IMR-90 (cell line): ENCODE data around the gene FGR. TPM values are rescaled to one million over a fixed set of nuclear protein-coding genes. Genes with fewer than 3 reads are reported as not detected.

Experiments
- ATAC-seq: fragments of 200-7000 bp; cut with Tn5 transposase; 2 replicates; pipeline ENCODE4 v1.9.1; 2020; ENCODE audit warnings: low read depth, mild to moderate bottlenecking, moderate library complexity
- BruUV-seq: library from RNA; stranded (reverse); fragments of 400-500 nt; replicated peaks from 2 replicates; lab custom pipeline; 2021; lab: Mats Ljungman, UMichigan
- CTCF ChIA-PET: fragments of 300-600 bp; formaldehyde crosslinking; extraction: SDS; loops from one replicate; lab custom pipeline; 2021; ENCODE audit warnings: antibody characterized with exemption; lab: Yijun Ruan, JAX
- POLR2A ChIA-PET: fragments of 300-600 bp; sonication (Branson Sonifier 250); formaldehyde crosslinking; loops from one replicate; lab custom pipeline; 2022; ENCODE audit warnings: antibody characterized with exemption; ENCODE audit not compliant: unreplicated experiment; lab: Charles Lee
- DNase-seq: peaks from one replicate; pipeline ENCODE4 v3.0.0; 2013
- H2AFZ ChIP-seq: replicated peaks from 2 replicates; pipeline ENCODE3; 2013; ENCODE audit warnings: low read length, mild to moderate bottlenecking; ENCODE audit not compliant: poor library complexity
- H2AK5ac ChIP-seq: 2 replicates; pipeline ENCODE4 v1.6.1; 2013; ENCODE audit warnings: low read depth, low read length, inconsistent platforms
- H2AK9ac ChIP-seq: replicated peaks from 2 replicates; pipeline ENCODE3; 2013; ENCODE audit warnings: mild to moderate bottlenecking, low read depth, low read length, moderate library complexity; ENCODE audit not compliant: poor library complexity
- H2BK120ac ChIP-seq: 2 replicates; pipeline ENCODE4 v1.6.1; 2013; ENCODE audit warnings: low read depth, low read length, inconsistent platforms
- H2BK15ac ChIP-seq: 3 replicates; pipeline ENCODE4 v1.6.1; 2013; ENCODE audit warnings: low read depth, low read length, inconsistent platforms
- H2BK20ac ChIP-seq: 2 replicates; pipeline ENCODE4 v1.6.1; 2013; ENCODE audit warnings: low read depth, mild to moderate bottlenecking, inconsistent platforms, low read length, moderate library complexity
- H2BK5ac ChIP-seq: 2 replicates; pipeline ENCODE4 v1.6.1; 2013; ENCODE audit warnings: mild to moderate bottlenecking, low read depth, low read length, inconsistent platforms; ENCODE audit not compliant: poor library complexity, severe bottlenecking
- H3K14ac ChIP-seq: replicated peaks from 2 replicates; pipeline ENCODE4 v1.6.1; 2013; ENCODE audit warnings: low read depth, low read length, inconsistent platforms
- H3K18ac ChIP-seq: 2 replicates; pipeline ENCODE4 v1.6.1; 2013; ENCODE audit warnings: low read depth, low read length, control low read depth
- H3K23ac ChIP-seq: 2 replicates; pipeline ENCODE4 v1.6.1; 2013; ENCODE audit warnings: low read depth, low read length, inconsistent platforms
- H3K27ac ChIP-seq: 2 replicates; pipeline ENCODE4 v1.5.1; 2013; ENCODE audit warnings: mild to moderate bottlenecking, control low read depth, low read length; ENCODE audit not compliant: insufficient read depth
- H3K27me3 ChIP-seq: 2 replicates; pipeline ENCODE4 v1.6.1; 2013; ENCODE audit warnings: low read length; ENCODE audit not compliant: control insufficient read depth, insufficient read depth
- H3K36me3 ChIP-seq: 2 replicates; pipeline ENCODE4 v1.6.1; 2013; ENCODE audit warnings: low read length, mixed read lengths; ENCODE audit not compliant: control insufficient read depth, insufficient read depth
- H3K4ac ChIP-seq: 2 replicates; pipeline ENCODE4 v1.6.1; 2013; ENCODE audit warnings: low read depth, low read length, inconsistent platforms
- H3K4me1 ChIP-seq: 2 replicates; pipeline ENCODE4 v1.6.1; 2013; ENCODE audit warnings: low read length, mixed read lengths; ENCODE audit not compliant: control insufficient read depth, insufficient read depth
- H3K4me2 ChIP-seq: 2 replicates; pipeline ENCODE4 v1.6.1; 2013; ENCODE audit warnings: low read depth, mild to moderate bottlenecking, control low read depth, low read length, moderate library complexity
- H3K4me3 ChIP-seq: 2 replicates; pipeline ENCODE4 v1.5.1; 2013; ENCODE audit warnings: low read depth, mild to moderate bottlenecking, control low read depth, low read length, moderate library complexity; ENCODE audit not compliant: insufficient read depth
- H3K56ac ChIP-seq: 2 replicates; pipeline ENCODE4 v1.6.1; 2013; ENCODE audit warnings: low read length, inconsistent platforms; ENCODE audit not compliant: insufficient read depth; ENCODE audit errors: extremely low read depth
- H3K79me1 ChIP-seq, 2 experiments: 2 replicates each; pipeline ENCODE4 v1.6.1; 2013; ENCODE audit warnings: low read length in 2 of 2, inconsistent platforms in 1 of 2, low read depth in 1 of 2
- H3K9ac ChIP-seq: 2 replicates; pipeline ENCODE4 v1.6.1; 2013; ENCODE audit warnings: low read depth, low read length, control low read depth
- H3K9me1 ChIP-seq: 2 replicates; pipeline ENCODE4 v1.6.1; 2013; ENCODE audit warnings: low read length, inconsistent platforms; ENCODE audit not compliant: insufficient read depth
- H3K9me3 ChIP-seq: 2 replicates; pipeline ENCODE4 v1.6.1; 2013; ENCODE audit warnings: low read length; ENCODE audit not compliant: control insufficient read depth, insufficient read depth
- H4K20me1 ChIP-seq: 2 replicates; pipeline ENCODE4 v1.6.1; 2013; ENCODE audit warnings: low read length, inconsistent platforms; ENCODE audit not compliant: insufficient read depth
- H4K5ac ChIP-seq: 2 replicates; pipeline ENCODE4 v1.6.1; 2013; ENCODE audit warnings: mild to moderate bottlenecking, low read depth, low read length, control low read depth
- H4K8ac ChIP-seq, 2 experiments: 2 replicates each; pipeline ENCODE4 v1.6.1; 2013; ENCODE audit warnings: low read depth in 2 of 2, low read length in 2 of 2, control low read depth in 1 of 2, inconsistent platforms in 1 of 2
- H4K91ac ChIP-seq: 2 replicates; pipeline ENCODE4 v1.6.1; 2013; ENCODE audit warnings: low read depth, low read length, inconsistent platforms; ENCODE audit not compliant: insufficient read depth
- BHLHE40 ChIP-seq: fragments of 150-350 bp; IDR thresholded peaks from 2 replicates; pipeline ENCODE4 v1.6.1; 2016; ENCODE audit warnings: mild to moderate bottlenecking, low read depth, low read length
- CEBPB ChIP-seq: IDR thresholded peaks from 2 replicates; pipeline ENCODE4 v1.6.1; 2012; ENCODE audit warnings: low read depth, low read length, improper control_type of control experiment
- CHD1 ChIP-seq: IDR thresholded peaks from 2 replicates; pipeline ENCODE4 v1.6.1; 2012; ENCODE audit warnings: low read depth, low read length, improper control_type of control experiment
- ELK1 ChIP-seq: fragments of 150-350 bp; IDR thresholded peaks from 2 replicates; pipeline ENCODE4 v1.6.1; 2016; ENCODE audit warnings: low read depth, mild to moderate bottlenecking, low read length, moderate library complexity, borderline replicate concordance
- FOS ChIP-seq: fragments of 150-350 bp; IDR thresholded peaks from 2 replicates; pipeline ENCODE4 v1.6.1; 2016; ENCODE audit warnings: low read depth, low read length
- MAFK ChIP-seq: IDR thresholded peaks from 2 replicates; pipeline ENCODE4 v1.6.1; 2012; ENCODE audit warnings: low read depth, low read length, improper control_type of control experiment
- MAZ ChIP-seq: IDR thresholded peaks from 2 replicates; pipeline ENCODE4 v1.6.1; 2012; ENCODE audit warnings: low read depth, mild to moderate bottlenecking, low read length, improper control_type of control experiment, moderate library complexity, borderline replicate concordance
- MXI1 ChIP-seq: IDR thresholded peaks from 2 replicates; pipeline ENCODE4 v1.6.1; 2012; ENCODE audit warnings: low read depth, mild to moderate bottlenecking, low read length, moderate library complexity, borderline replicate concordance
- POLR2A ChIP-seq: IDR thresholded peaks from 2 replicates; pipeline ENCODE4 v1.6.1; 2012; ENCODE audit warnings: mild to moderate bottlenecking, low read depth, low read length
- RAD21 ChIP-seq: IDR thresholded peaks from 2 replicates; pipeline ENCODE4 v1.6.1; 2012; ENCODE audit warnings: low read length, improper control_type of control experiment
- SMC3 ChIP-seq: fragments of 150-350 bp; IDR thresholded peaks from 2 replicates; pipeline ENCODE4 v1.6.1; 2016; ENCODE audit warnings: low read depth, mild to moderate bottlenecking, antibody characterized with exemption, low read length, moderate library complexity
- WGBS, 2 experiments: methylation state at CpG; one replicate each; pipeline versions ENCODE4 v1.1.5 to v1.1.7; 2013; ENCODE audit warnings: missing lambda C conversion rate in 2 of 2; ENCODE audit not compliant: insufficient read length in 1 of 2; ENCODE audit errors: extremely low coverage in 2 of 2; 5-methylcytosine and 5-hydroxymethylcytosine counted together
- dilution Hi-C: fragments of 300-500 bp; cut with HindIII; formaldehyde crosslinking; loops from one replicate; pipeline ENCODE4 v1.14.3; 2018; ENCODE audit warnings: low sequenced_read_pairs; ENCODE audit not compliant: unreplicated experiment
- in situ Hi-C: fragments of 300-500 bp; cut with MboI; formaldehyde crosslinking; loops from 3 replicates; pipeline ENCODE4 v1.14.3; 2019; ENCODE audit warnings: low sequenced_read_pairs, inconsistent platforms, mixed read lengths
- intact Hi-C: fragments of 100-400 bp; cut with micrococcal nuclease; formaldehyde crosslinking; loops from 2 replicates; pipeline ENCODE4 v1.10.0; 2022
- polyA plus RNA-seq, 3 experiments: library from polyadenylated mRNA; depleted of rRNA; stranded (reverse); fragments of >200 nt; gene quantifications; 2 replicates each; pipeline ENCODE4 v1.2.3, GENCODE V29; 2012; ENCODE audit warnings: low replicate concordance in 1 of 3
- total RNA-seq: library from RNA; depleted of rRNA; stranded (reverse); fragments of >200 nt; gene quantifications from 2 replicates; pipeline ENCODE4 v1.2.3, GENCODE V29; 2012

FGR gene
- total and polyA plus RNA-seq, 2 of the 4 experiments (the other 2 are of a cell fraction) = not detected

DNA sequence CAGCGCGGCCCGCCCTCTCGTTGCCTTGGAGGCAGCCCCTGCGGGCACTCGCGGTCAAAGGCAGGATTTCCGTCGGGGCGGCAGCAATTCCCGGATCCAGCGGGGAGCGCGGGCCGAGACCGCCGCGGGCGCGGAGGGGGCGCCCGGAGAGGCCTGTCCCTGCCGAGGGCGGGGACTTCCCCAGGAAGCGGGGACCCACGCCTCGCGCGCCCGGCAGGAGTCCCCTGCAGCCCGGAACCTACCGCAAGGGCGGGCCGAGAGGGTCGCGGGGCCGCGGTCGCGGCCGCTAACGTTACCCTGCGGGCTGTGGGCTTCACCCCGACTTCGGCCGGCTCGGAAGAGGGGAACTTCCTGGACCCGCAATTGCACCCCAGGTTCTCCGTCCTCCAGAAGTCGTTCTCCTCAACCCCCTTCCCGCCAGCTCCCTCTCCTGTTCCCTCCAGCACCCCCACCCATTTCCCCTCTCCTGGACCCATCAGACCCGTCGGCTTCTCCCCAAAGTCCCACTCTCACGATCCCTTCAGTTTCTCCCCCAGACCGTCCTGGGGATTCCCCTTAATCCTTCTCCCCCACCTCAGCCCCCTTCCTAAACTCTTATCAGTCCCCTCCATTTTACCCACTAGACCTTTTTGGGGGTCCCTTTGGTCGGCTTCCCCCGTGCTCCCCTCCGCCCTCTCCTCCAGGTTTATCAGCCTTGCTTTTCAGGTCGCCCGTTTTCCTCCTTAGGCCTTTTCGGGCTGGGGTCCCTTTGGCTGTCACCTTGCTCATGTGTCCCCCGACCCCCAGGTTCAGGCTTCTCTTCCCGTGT lies 604 bp downstream of the FGR start (continued):
- no peak for TF ChIP-seq ELK1

GRCh38 chr1:27633640-27634176 lies 1.3 kb downstream of the FGR start:
- Histone ChIP-seq H3K18ac (no peak overlapping the region), H3K4me1 (no peaks in the 10 kb centered on the region), H3K14ac (no peak overlapping the region; the same call in 1 of the 2 replicates), H3K23ac (peak overlapping the region; percentile 44; the same call in 1 of the 2 replicates), H2BK120ac (no peak overlapping the region), H2BK15ac (no peak overlapping the region), H4K5ac (no peak overlapping the region), H4K91ac (no peak overlapping the region), H2AK5ac (no peak overlapping the region), H3K27ac (no peak overlapping the region), H3K4me2 (no peak overlapping the region), H4K8ac (no peak overlapping the region), H3K79me1 (no peaks in the 10 kb centered on the region), H2BK20ac (no peak overlapping the region), H3K56ac (no peak overlapping the region), H3K4ac (no peak overlapping the region), H3K9me1 (no peaks in the 10 kb centered on the region), H4K20me1 (no peaks in the 10 kb centered on the region), H2AFZ (peak overlapping the region; percentile 85), H2BK5ac (no peak overlapping the region), H3K9me3 (no peaks in the 10 kb centered on the region), H3K27me3 (peaks cover 57% of the 10 kb centered on the region), H3K4me3 (no peak overlapping the region; the same call in 1 of the 2 replicates), H3K9ac (no peak overlapping the region), H3K36me3 (no peaks in the 10 kb centered on the region), H2AK9ac (peak overlapping the region; percentile 35)
- intact Hi-C loops = no loop called here
- ChIA-PET POLR2A (no interaction called here), CTCF (no interaction called here)
- BruUV-seq = no TSS peak
- ATAC-seq = no peak
- dilution Hi-C loops = no loop called here
- in situ Hi-C loops = no loop called here
- 7% methylated on average over 3 of the region's 17 CpGs; no CpG with 5 or more reads in 1 of the 2 experiments for WGBS, 2 experiments
- DNase-seq = no peak
- TF ChIP-seq FOS (no peak), MAZ (no peak), RAD21 (no peak), CEBPB (no peak), POLR2A (no peak), BHLHE40 (no peak), ELK1 (no peak), MAFK (no peak), CHD1 (no peak), MXI1 (no peak), SMC3 (no peak)
